Neuronal stem cell (in vitro differentiated cells): ENCODE measurements around the gene LDB2.

Experiments used
- DNase-seq: peaks from one replicate; pipeline ENCODE4 v3.0.0-alpha.2; 2013; ENCODE audit warnings: low spot score
- H2AFZ ChIP-seq: one replicate; pipeline ENCODE4 v1.6.1; 2013; ENCODE audit warnings: mild to moderate bottlenecking, low read length, inconsistent platforms
- H2AK5ac ChIP-seq: 2 replicates; pipeline ENCODE4 v1.6.1; 2013; ENCODE audit warnings: low read depth, mild to moderate bottlenecking, inconsistent platforms, low read length, moderate library complexity, mixed read lengths
- H2BK120ac ChIP-seq: 2 replicates; pipeline ENCODE4 v1.6.1; 2013; ENCODE audit warnings: low read depth, mild to moderate bottlenecking, inconsistent platforms, low read length, moderate library complexity, mixed read lengths
- H2BK12ac ChIP-seq: one replicate; pipeline ENCODE4 v1.6.1; 2013; ENCODE audit warnings: low read length, inconsistent platforms
- H2BK15ac ChIP-seq: 2 replicates; pipeline ENCODE4 v1.6.1; 2013; ENCODE audit warnings: mild to moderate bottlenecking, low read length, inconsistent platforms, mixed read lengths
- H2BK5ac ChIP-seq: one replicate; pipeline ENCODE4 v1.6.1; 2013; ENCODE audit warnings: inconsistent platforms, mild to moderate bottlenecking, low read length, moderate library complexity
- H3K14ac ChIP-seq: one replicate; pipeline ENCODE4 v1.6.1; 2013; ENCODE audit warnings: low read length, inconsistent platforms
- H3K18ac ChIP-seq: 2 replicates; pipeline ENCODE4 v1.6.1; 2013; ENCODE audit warnings: low read length, inconsistent platforms
- H3K23ac ChIP-seq: 2 replicates; pipeline ENCODE4 v1.6.1; 2013; ENCODE audit warnings: low read depth, mild to moderate bottlenecking, mixed read lengths, low read length, inconsistent platforms; ENCODE audit not compliant: poor library complexity
- H3K27ac ChIP-seq: replicated peaks from 3 replicates; pipeline ENCODE4 v1.5.1; 2013; ENCODE audit warnings: low read length, inconsistent platforms
- H3K27me3 ChIP-seq, 3 experiments: 2 replicates each; pipeline ENCODE4 v1.6.1; 2013; ENCODE audit warnings: low read length in 3 of 3, mild to moderate bottlenecking in 2 of 3, inconsistent platforms in 1 of 3, low read depth in 1 of 3, mixed read lengths in 1 of 3, moderate library complexity in 1 of 3; ENCODE audit not compliant: control insufficient read depth in 3 of 3, insufficient read depth in 3 of 3
- H3K36me3 ChIP-seq, 2 donors: replicated peaks in 1 of 2; 2 replicates each; pipeline ENCODE4 v1.6.1; 2013; ENCODE audit warnings: low read length in 2 of 2; ENCODE audit not compliant: control insufficient read depth in 2 of 2, insufficient read depth in 2 of 2
- H3K4ac ChIP-seq: 2 replicates; pipeline ENCODE4 v1.6.1; 2013; ENCODE audit warnings: inconsistent platforms, mild to moderate bottlenecking, low read length, moderate library complexity
- H3K4me1 ChIP-seq, 2 donors: 1 replicate in 1 of 2; 2 replicates in 1 of 2; pipeline ENCODE4 v1.6.1; 2013; ENCODE audit warnings: low read length in 2 of 2, low read depth in 1 of 2; ENCODE audit not compliant: control insufficient read depth in 2 of 2, insufficient read depth in 1 of 2
- H3K4me2 ChIP-seq: one replicate; pipeline ENCODE4 v1.6.1; 2013; ENCODE audit warnings: mild to moderate bottlenecking, low read length, inconsistent platforms; ENCODE audit not compliant: insufficient read depth, poor library complexity, severe bottlenecking
- H3K4me3 ChIP-seq, 2 donors: 2 replicates each; pipeline ENCODE4 v1.5.1; 2013; ENCODE audit warnings: low read length in 2 of 2, mild to moderate bottlenecking in 2 of 2, inconsistent platforms in 1 of 2, moderate library complexity in 1 of 2
- H3K79me1 ChIP-seq: one replicate; pipeline ENCODE4 v1.6.1; 2013; ENCODE audit warnings: low read depth, mild to moderate bottlenecking, inconsistent platforms, low read length, moderate library complexity
- H3K9ac ChIP-seq: one replicate; pipeline ENCODE4 v1.6.1; 2013; ENCODE audit warnings: mild to moderate bottlenecking, low read depth, low read length, inconsistent platforms; ENCODE audit not compliant: poor library complexity
- H3K9me3 ChIP-seq, 2 donors: replicated peaks in 1 of 2; 2 replicates each; pipeline versions ENCODE3 to v1.6.1; 2013; ENCODE audit warnings: low read length in 2 of 2, mild to moderate bottlenecking in 2 of 2, inconsistent platforms in 1 of 2, low read depth in 1 of 2, mixed read lengths in 1 of 2, moderate library complexity in 1 of 2; ENCODE audit not compliant: control insufficient read depth in 2 of 2, insufficient read depth in 1 of 2
- H4K8ac ChIP-seq: one replicate; pipeline ENCODE4 v1.6.1; 2013; ENCODE audit warnings: low read depth, mild to moderate bottlenecking, inconsistent platforms, low read length, moderate library complexity
- H4K91ac ChIP-seq: one replicate; pipeline ENCODE4 v1.6.1; 2013; ENCODE audit warnings: low read length, low read depth, mild to moderate bottlenecking, inconsistent platforms; ENCODE audit not compliant: poor library complexity
- WGBS, 2 donors: extraction: QIAGEN DNeasy Blood & Tissue Kit; methylation state at CpG; one replicate each; pipeline ENCODE4 v1.1.7; 2013; ENCODE audit warnings: missing lambda C conversion rate in 2 of 2, mixed read lengths in 1 of 2; ENCODE audit not compliant: insufficient read length in 2 of 2, insufficient replicate concordance in 1 of 2; ENCODE audit errors: extremely low coverage in 2 of 2; 5-methylcytosine and 5-hydroxymethylcytosine counted together

LDB2 gene

GRCh38 chr4:16661813-16662212 lies 236.6 kb downstream of the LDB2 start:
- H3K27ac ChIP-seq, result no peak overlapping the region
- no peak for DNase-seq
- no peak overlapping the region for H4K91ac ChIP-seq
- peaks cover 0 to 3% of the 10 kb centered on the region in 2 donors for H3K9me3 ChIP-seq
- no peak overlapping the region for H3K4me3 ChIP-seq
- H3K36me3 ChIP-seq, result no peaks in the 10 kb centered on the region
- H2AFZ ChIP-seq, result no peak overlapping the region
- no CpG with 5 or more reads among the region's 2 CpGs for WGBS, 2 donors
- no peak overlapping the region for H2AK5ac ChIP-seq
- no peak overlapping the region for H3K23ac ChIP-seq
- no peaks in the 10 kb centered on the region for H3K79me1 ChIP-seq
- H2BK12ac ChIP-seq, result no peak overlapping the region
- H3K4ac ChIP-seq, result no peak overlapping the region
- no peak overlapping the region for H2BK15ac ChIP-seq
- H2BK120ac ChIP-seq, result no peak overlapping the region
- H3K27me3 ChIP-seq, result no peaks in the 10 kb centered on the region
- H4K8ac ChIP-seq, result no peak overlapping the region
- H3K4me1 ChIP-seq, result no peaks in the 10 kb centered on the region
- no peak overlapping the region for H2BK5ac ChIP-seq
- H3K14ac ChIP-seq, result no peak overlapping the region
- H3K4me2 ChIP-seq, result no peak overlapping the region
- H3K18ac ChIP-seq, result no peak overlapping the region
- no peak overlapping the region for H3K9ac ChIP-seq

GRCh38 chr4:16660656-16661055 lies 237.8 kb downstream of the LDB2 start:
- no peak overlapping the region for H3K27ac ChIP-seq
- WGBS, 2 donors, result no CpG with 5 or more reads among the region's 2 CpGs
- no peak overlapping the region for H2BK15ac ChIP-seq
- no peak overlapping the region for H2AFZ ChIP-seq
- no peaks in the 10 kb centered on the region for H3K79me1 ChIP-seq
- H2BK5ac ChIP-seq, result no peak overlapping the region
- no peak overlapping the region for H3K4ac ChIP-seq
- H3K9ac ChIP-seq, result no peak overlapping the region
- H3K14ac ChIP-seq, result no peak overlapping the region
- H4K8ac ChIP-seq, result no peak overlapping the region
- H2AK5ac ChIP-seq, result no peak overlapping the region
- no peak overlapping the region for H2BK120ac ChIP-seq
- no peak overlapping the region for H4K91ac ChIP-seq
- no peak overlapping the region for H3K23ac ChIP-seq
- H3K27me3 ChIP-seq, result no peaks in the 10 kb centered on the region
- H3K36me3 ChIP-seq, result no peaks in the 10 kb centered on the region
- H3K4me1 ChIP-seq, result no peaks in the 10 kb centered on the region
- DNase-seq, result no peak
- H3K9me3 ChIP-seq, result peaks cover 0 to 3% of the 10 kb centered on the region in 2 donors
- H3K4me2 ChIP-seq, result no peak overlapping the region
- H2BK12ac ChIP-seq, result no peak overlapping the region
- H3K18ac ChIP-seq, result no peak overlapping the region
- H3K4me3 ChIP-seq, result no peak overlapping the region

- no peak for DNase-seq
- Histone ChIP-seq H3K27me3 (no peaks in the 10 kb centered on the region), H3K23ac (no peak overlapping the region), H3K4me1 (no peaks in the 10 kb centered on the region), H2BK15ac (no peak overlapping the region), H2BK120ac (no peak overlapping the region), H3K9ac (no peak overlapping the region), H2BK12ac (no peak overlapping the region), H3K14ac (no peak overlapping the region), H2AFZ (no peak overlapping the region), H4K91ac (no peak overlapping the region), H2BK5ac (no peak overlapping the region), H4K8ac (no peak overlapping the region), H3K79me1 (no peaks in the 10 kb centered on the region), H3K4me3 (no peak overlapping the region), H3K36me3 (no peaks in the 10 kb centered on the region), H3K4me2 (no peak overlapping the region), H3K27ac (no peak overlapping the region), H3K18ac (no peak overlapping the region), H2AK5ac (no peak overlapping the region), H3K4ac (no peak overlapping the region), H3K9me3 (peaks cover 0 to 3% of the 10 kb centered on the region in 2 donors)
- WGBS, 2 donors, result no CpG with 5 or more reads among the region's 3 CpGs
These were observed 238.8 kb downstream of the LDB2 start for GRCh38 chr4:16659694-16660093.

GRCh38 chr4:16659079-16659478 lies 239.4 kb downstream of the LDB2 start:
- Histone ChIP-seq H3K4me3 (no peak overlapping the region), H4K91ac (no peak overlapping the region), H3K27me3 (no peaks in the 10 kb centered on the region), H3K4me2 (no peak overlapping the region), H3K36me3 (no peaks in the 10 kb centered on the region), H3K9me3 (peaks cover 0 to 3% of the 10 kb centered on the region in 2 donors), H3K79me1 (no peaks in the 10 kb centered on the region), H2BK15ac (no peak overlapping the region), H3K27ac (no peak overlapping the region), H2BK120ac (no peak overlapping the region), H2AFZ (no peak overlapping the region), H3K4me1 (no peaks in the 10 kb centered on the region), H3K18ac (no peak overlapping the region), H3K4ac (no peak overlapping the region), H3K23ac (no peak overlapping the region), H2BK12ac (no peak overlapping the region), H3K9ac (no peak overlapping the region), H4K8ac (no peak overlapping the region), H2BK5ac (no peak overlapping the region), H3K14ac (no peak overlapping the region), H2AK5ac (no peak overlapping the region)
- DNase-seq, result no peak
- no CpG with 5 or more reads among the region's 6 CpGs for whole genome bisulfite sequencing, 2 donors
